GM12878 (cell line): Measurements from ENCODE around the gene UGT1A8. TPM values are rescaled to one million over a fixed set of nuclear protein-coding genes. Genes with fewer than 3 reads are reported as not detected.

Experiments used
- ATAC-seq: fragments of 200-7000 bp; cut with Tn5 transposase; 3 replicates; pipeline ENCODE4 v1.9.1; 2020; ENCODE audit warnings: mild to moderate bottlenecking, moderate library complexity
- BruUV-seq: library from RNA; stranded (reverse); fragments of 400-500 nt; replicated peaks from 2 replicates; lab custom pipeline; 2021; lab: Mats Ljungman, UMichigan
- CTCF ChIA-PET: fragments of 300-600 bp; sonication (Branson Sonifier 250); formaldehyde crosslinking; extraction: SDS; loops from one replicate; lab custom pipeline; 2021; ENCODE audit warnings: inconsistent platforms; lab: Yijun Ruan, JAX
- POLR2A ChIA-PET: fragments of 350-600 bp; formaldehyde crosslinking; extraction: SDS; loops from one replicate; lab custom pipeline; 2021; ENCODE audit warnings: inconsistent platforms; lab: Charles Lee
- RAD21 ChIA-PET: fragments of 300-600 bp; sonication (Branson Sonifier 250); formaldehyde crosslinking; loops from one replicate; lab custom pipeline; 2023; ENCODE audit warnings: antibody characterized with exemption; ENCODE audit not compliant: unreplicated experiment; lab: Charles Lee
- SMC1A ChIA-PET: fragments of 300-600 bp; sonication (Branson Sonifier 250); formaldehyde crosslinking; loops from one replicate; lab custom pipeline; 2023; ENCODE audit not compliant: unreplicated experiment, uncharacterized antibody; lab: Charles Lee
- DNase-seq: peaks from one replicate; pipeline ENCODE4 v3.0.0-alpha.2; 2011; ENCODE audit warnings: low read depth, low spot score
- FAIRE-seq: peaks from 3 replicates; lab custom pipeline; 2011; peaks lifted over from hg19 to GRCh38; lab: Jason Lieb, UNC
- H2AFZ ChIP-seq: 2 replicates; pipeline ENCODE4 v1.6.0; 2011; ENCODE audit warnings: low read depth, low read length, control low read depth; ENCODE audit not compliant: control insufficient read depth
- H3K27ac ChIP-seq: 2 replicates; pipeline ENCODE4 v1.5.1; 2011; ENCODE audit warnings: control low read depth; ENCODE audit not compliant: control insufficient read depth, insufficient read depth
- H3K27me3 ChIP-seq, 2 experiments: replicated peaks in 1 of 2; 2 replicates each; pipeline versions ENCODE4 v1.6.0 to v1.6.1; 2011; ENCODE audit warnings: low read length in 1 of 2; ENCODE audit not compliant: control insufficient read depth in 2 of 2, insufficient read depth in 2 of 2
- H3K36me3 ChIP-seq, 2 experiments: 2 replicates each; pipeline ENCODE4 v1.5.1; 2011; ENCODE audit warnings: low read length in 1 of 2; ENCODE audit not compliant: control insufficient read depth in 2 of 2, insufficient read depth in 2 of 2
- H3K4me1 ChIP-seq: 2 replicates; pipeline ENCODE4 v1.6.1; 2011; ENCODE audit warnings: mild to moderate bottlenecking, low read length, moderate library complexity, mixed read lengths; ENCODE audit not compliant: control insufficient read depth, insufficient read depth
- H3K4me2 ChIP-seq: 2 replicates; pipeline ENCODE4 v1.6.0; 2011; ENCODE audit warnings: control low read depth; ENCODE audit not compliant: control insufficient read depth, insufficient read depth
- H3K4me3 ChIP-seq: fragments of 200-600 bp; sonication (generic); 2 replicates; pipeline ENCODE4 v1.5.1; 2016
- H3K79me2 ChIP-seq: 2 replicates; pipeline ENCODE4 v1.6.0; 2011; ENCODE audit warnings: low read length; ENCODE audit not compliant: control insufficient read depth, insufficient read depth
- H3K9ac ChIP-seq: 2 replicates; pipeline ENCODE4 v1.8.0; 2011; ENCODE audit warnings: low read length, control low read depth, mixed read lengths; ENCODE audit not compliant: control insufficient read depth, insufficient read depth
- H3K9me3 ChIP-seq: replicated peaks from 3 replicates; pipeline ENCODE4 v1.5.1; 2011; ENCODE audit warnings: mild to moderate bottlenecking, low read length; ENCODE audit not compliant: control insufficient read depth, insufficient read depth
- H4K20me1 ChIP-seq: 2 replicates; pipeline ENCODE4 v1.6.0; 2011; ENCODE audit not compliant: control insufficient read depth, insufficient read depth
- ATF2 ChIP-seq: IDR thresholded peaks from 2 replicates; pipeline ENCODE4 v1.6.1; 2012; ENCODE audit warnings: low read length, inconsistent platforms
- BHLHE40 ChIP-seq, 2 experiments: fragments of 450-650 bp in 1 of 2; IDR thresholded peaks; 2 replicates each; pipeline ENCODE4 v1.6.1; 2011 to 2017; ENCODE audit warnings: low read depth in 2 of 2, borderline replicate concordance in 1 of 2, improper control_type of control experiment in 1 of 2, low read length in 1 of 2, mild to moderate bottlenecking in 1 of 2
- BRCA1 ChIP-seq: IDR thresholded peaks from 2 replicates; pipeline ENCODE4 v1.6.1; 2011; ENCODE audit warnings: low read depth, low read length, improper control_type of control experiment
- CEBPB ChIP-seq, 2 experiments: fragments of 150-350 bp in 1 of 2; IDR thresholded peaks; 2 replicates each; pipeline ENCODE4 v1.6.1; 2012 to 2014; ENCODE audit warnings: low read depth in 2 of 2, low read length in 2 of 2, borderline replicate concordance in 1 of 2, inconsistent platforms in 1 of 2
- ESRRA ChIP-seq: IDR thresholded peaks from 2 replicates; pipeline ENCODE4 v1.6.1; 2012; ENCODE audit warnings: mild to moderate bottlenecking, low read length, improper control_type of control experiment
- ETV6 ChIP-seq, 2 experiments: fragments of 450-650 bp in 1 of 2; IDR thresholded peaks in 1 of 2; conservative IDR thresholded peaks in 1 of 2; 2 replicates each; pipeline ENCODE4 v1.6.1; 2014; ENCODE audit warnings: antibody characterized with exemption in 1 of 2, borderline replicate concordance in 1 of 2, low read depth in 1 of 2, mild to moderate bottlenecking in 1 of 2, moderate library complexity in 1 of 2
- FOS ChIP-seq: IDR thresholded peaks from 3 replicates; pipeline ENCODE4 v1.6.1; 2011; ENCODE audit warnings: borderline replicate concordance; ENCODE audit not compliant: insufficient read length; ENCODE audit errors: extremely low read depth
- MEF2A ChIP-seq: IDR thresholded peaks from 2 replicates; pipeline ENCODE4 v1.6.1; 2011; ENCODE audit warnings: low read depth, mild to moderate bottlenecking, low read length, moderate library complexity; ENCODE audit not compliant: insufficient read depth
- NFXL1 ChIP-seq: fragments of 450-650 bp; IDR thresholded peaks from 2 replicates; pipeline ENCODE4 v1.6.1; 2017; ENCODE audit warnings: antibody characterized with exemption, mild to moderate bottlenecking, borderline replicate concordance
- NRF1 ChIP-seq: conservative IDR thresholded peaks from 2 replicates; pipeline ENCODE4 v1.6.1; 2011; ENCODE audit warnings: mild to moderate bottlenecking, low read depth, low read length, improper control_type of control experiment
- POLR2A ChIP-seq: IDR thresholded peaks from 2 replicates; pipeline ENCODE4 v1.6.1; 2011; ENCODE audit warnings: low read depth, mild to moderate bottlenecking, low read length
- PRDM15 ChIP-seq: fragments of 450-650 bp; formaldehyde crosslinking; IDR thresholded peaks from 2 replicates; pipeline ENCODE4 v1.4.0; 2020; ENCODE audit warnings: mild to moderate bottlenecking, moderate library complexity
- RELB ChIP-seq: fragments of 450-650 bp; IDR thresholded peaks from 2 replicates; pipeline ENCODE4 v1.6.1; 2017; ENCODE audit warnings: low read depth, mild to moderate bottlenecking, moderate library complexity
- RFX5 ChIP-seq: IDR thresholded peaks from 2 replicates; pipeline ENCODE4 v1.6.1; 2011; ENCODE audit warnings: low read depth, low read length, improper control_type of control experiment
- SPI1 ChIP-seq: IDR thresholded peaks from 2 replicates; pipeline ENCODE4 v1.6.1; 2011; ENCODE audit warnings: low read depth, mild to moderate bottlenecking, low read length, moderate library complexity, borderline replicate concordance; ENCODE audit not compliant: insufficient read depth
- YBX1 ChIP-seq: fragments of 450-650 bp; IDR thresholded peaks from 2 replicates; pipeline ENCODE4 v1.6.1; 2016; ENCODE audit warnings: antibody characterized with exemption
- WGBS: methylation state at CpG from one replicate; pipeline ENCODE4 v1.1.6; 2016; ENCODE audit warnings: low lambda C conversion rate; ENCODE audit not compliant: insufficient replicate concordance, insufficient coverage; ENCODE audit errors: missing lambda C conversion rate; 5-methylcytosine and 5-hydroxymethylcytosine counted together
- in situ Hi-C: fragments of 300-500 bp; cut with MboI; formaldehyde crosslinking; loops from 9 replicates; pipeline ENCODE4 v1.14.3; 2018; ENCODE audit warnings: mixed read lengths
- intact Hi-C: fragments of 100-400 bp; cut with micrococcal nuclease; formaldehyde crosslinking; loops from one replicate; pipeline ENCODE4 v1.14.2; 2022; ENCODE audit not compliant: unreplicated experiment
- polyA plus RNA-seq, 11 experiments: library from polyadenylated mRNA; depleted of rRNA in 4 of 11; unstranded in 6 of 11; stranded (reverse) in 5 of 11; fragments of >200 nt; fragmentation: Nextera tagmentation in 4 of 11; fragmentation: Illumina TruSeq in 1 of 11; extraction: Ambion mirVana in 4 of 11; extraction: Trizol in 1 of 11; gene quantifications; 1 replicate in 1 of 11; 2 replicates in 10 of 11; pipeline versions ENCODE4 v1.2.1 to v1.2.3, GENCODE V29; 2011 to 2016; ENCODE audit warnings: inconsistent platforms in 2 of 11, missing spikeins in 2 of 11, low read depth in 1 of 11
- total RNA-seq, 4 experiments: library from RNA; depleted of rRNA in 3 of 4; stranded (reverse); fragments of >200 nt in 3 of 4; fragmentation: Illumina TruSeq in 1 of 4; extraction: Trizol in 1 of 4; gene quantifications; 2 replicates each; pipeline versions ENCODE4 v1.2.1 to v1.2.3, GENCODE V29; 2013 to 2021

The UGT1A8 gene
- total and polyA plus RNA-seq, 10 of the 15 experiments (the other 5 are each of a cell fraction or from before 2014, with no cell fraction given) = not detected

DNA sequence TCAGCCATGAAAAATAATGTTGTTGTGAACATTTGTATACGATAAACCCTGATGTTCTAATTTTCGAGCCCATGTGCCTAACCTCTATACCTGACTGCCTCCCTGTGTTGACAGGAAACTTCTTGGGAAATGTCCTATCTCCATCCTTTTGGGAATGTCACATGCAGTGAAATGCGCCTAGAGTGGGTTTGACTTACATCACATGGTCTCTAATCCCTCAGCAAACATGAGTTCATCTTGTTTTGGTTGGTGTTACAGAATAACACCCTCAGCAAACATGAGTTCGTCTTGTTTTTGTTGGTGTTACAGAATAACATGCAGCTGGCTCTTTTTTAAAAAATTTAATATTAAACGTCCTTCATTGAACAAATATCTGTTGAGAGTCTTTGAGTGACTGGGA, 70.9 kb downstream of the UGT1A8 start:
- TF ChIP-seq CEBPB (IDR thresholded peaks at IDR 0.05; ENCODE audit: borderline replicate concordance in 1 of 2, low read depth in 2 of 2, low read length in 2 of 2) (no peak), NRF1 (no peak), FOS (no peak), RELB (no peak), MEF2A (no peak), ATF2 (no peak), BRCA1 (no peak), NFXL1 (no peak), POLR2A (no peak), PRDM15 (CRISPR knock-in tag) (no peak), SPI1 (no peak), BHLHE40 (IDR thresholded peaks at IDR 0.05; ENCODE audit: borderline replicate concordance in 1 of 2, low read depth in 2 of 2, low read length in 1 of 2) (no peak), RFX5 (no peak), ESRRA (no peak), YBX1 (no peak), ETV6 (conservative IDR thresholded peaks at IDR 0.05 in 1 of 2, IDR thresholded peaks at IDR 0.05 in 1 of 2; ENCODE audit: borderline replicate concordance in 1 of 2, low read depth in 1 of 2) (no peak)
- 36% methylated on average over 5 of the region's 5 CpGs for WGBS
- Histone ChIP-seq H3K27me3 (peaks cover 0 to 3% of the 10 kb centered on the region in 2 experiments; a peak in 1 of 4 replicates), H3K4me2 (no peak overlapping the region), H2AFZ (no peak overlapping the region), H3K4me1 (no peaks in the 10 kb centered on the region), H3K4me3 (no peak overlapping the region), H3K9me3 (no peaks in the 10 kb centered on the region), H3K36me3 (no peaks in the 10 kb centered on the region), H3K9ac (no peak overlapping the region), H3K79me2 (no peaks in the 10 kb centered on the region), H3K27ac (no peak overlapping the region), H4K20me1 (no peaks in the 10 kb centered on the region)
- no peak for FAIRE-seq
- ChIA-PET CTCF (no interaction called here), POLR2A (no interaction called here), RAD21 (no interaction called here), SMC1A (no interaction called here)
- DNase-seq = no peak
- intact Hi-C loops (no loop called here), in situ Hi-C loops (no loop called here)
- BruUV-seq = no TSS peak
- ATAC-seq = no peak
